GM23338 (cell line): ENCODE data around the gene EIF4E. TPM values are rescaled to one million over a fixed set of nuclear protein-coding genes. Genes with fewer than 3 reads are reported as not detected.

ENCODE experiments used
- ATAC-seq: fragments of 200-7000 bp; cut with Tn5 transposase; 3 replicates; pipeline ENCODE4 v1.9.1; 2020
- DNase-seq: peaks from one replicate; pipeline ENCODE4 v3.0.0-alpha.2; 2015; ENCODE audit warnings: low spot score
- H2AFZ ChIP-seq: fragments of 200-600 bp; sonication (generic); 2 replicates; pipeline ENCODE4 v1.8.0; 2016; ENCODE audit warnings: antibody characterized with exemption, mild to moderate bottlenecking, moderate library complexity
- H3F3A ChIP-seq: fragments of 200-600 bp; sonication (generic); replicated peaks from 2 replicates; pipeline ENCODE4 v1.8.0; 2017; ENCODE audit warnings: antibody characterized with exemption, mixed run types, low read depth
- H3K27ac ChIP-seq: fragments of 200-600 bp; sonication (generic); 2 replicates; pipeline ENCODE4 v1.6.1; 2016; ENCODE audit warnings: low read depth
- H3K27me3 ChIP-seq: fragments of 200-600 bp; sonication (generic); 2 replicates; pipeline ENCODE4 v1.8.0; 2016; ENCODE audit warnings: mild to moderate bottlenecking, mixed run types, moderate library complexity; ENCODE audit not compliant: insufficient read depth
- H3K36me3 ChIP-seq: fragments of 200-600 bp; sonication (generic); 2 replicates; pipeline ENCODE4 v1.8.0; 2016; ENCODE audit warnings: mild to moderate bottlenecking; ENCODE audit not compliant: insufficient read depth
- H3K4me1 ChIP-seq: fragments of 200-600 bp; sonication (generic); 2 replicates; pipeline ENCODE4 v1.8.0; 2016; ENCODE audit warnings: mild to moderate bottlenecking, moderate library complexity; ENCODE audit not compliant: insufficient read depth
- H3K4me2 ChIP-seq: fragments of 200-600 bp; sonication (generic); 2 replicates; pipeline ENCODE4 v1.7.1; 2017; ENCODE audit warnings: mixed run types
- H3K4me3 ChIP-seq: fragments of 200-600 bp; sonication (generic); 2 replicates; pipeline ENCODE4 v1.6.1; 2016; ENCODE audit warnings: mixed run types
- H3K79me2 ChIP-seq: fragments of 200-600 bp; sonication (generic); replicated peaks from 2 replicates; pipeline ENCODE4 v1.8.0; 2017; ENCODE audit warnings: mild to moderate bottlenecking; ENCODE audit not compliant: insufficient read depth
- H3K9me2 ChIP-seq: fragments of 200-600 bp; sonication (generic); 2 replicates; pipeline ENCODE4 v1.8.0; 2017; ENCODE audit not compliant: insufficient read depth
- H4K20me1 ChIP-seq: fragments of 200-600 bp; sonication (generic); replicated peaks from 2 replicates; pipeline ENCODE4 v1.8.0; 2017; ENCODE audit warnings: mild to moderate bottlenecking; ENCODE audit not compliant: insufficient read depth
- H3K27ac Mint-ChIP-seq: 2 replicates; pipeline ENCODE4 v1.8.0; 2020; ENCODE audit warnings: inconsistent platforms, mild to moderate bottlenecking, moderate library complexity, mixed read lengths
- H3K27me3 Mint-ChIP-seq: 3 replicates; pipeline ENCODE4 v1.8.0; 2022; ENCODE audit warnings: low read depth, mild to moderate bottlenecking, moderate library complexity, mixed read lengths, inconsistent platforms; ENCODE audit not compliant: insufficient read depth, poor library complexity
- H3K36me3 Mint-ChIP-seq: 3 replicates; pipeline ENCODE4 v1.8.0; 2021; ENCODE audit warnings: low read depth, mild to moderate bottlenecking, inconsistent platforms, moderate library complexity, mixed read lengths
- H3K4me1 Mint-ChIP-seq: 3 replicates; pipeline ENCODE4 v1.8.0; 2020; ENCODE audit warnings: mild to moderate bottlenecking, inconsistent platforms, mixed read lengths
- H3K4me3 Mint-ChIP-seq: 3 replicates; pipeline ENCODE4 v1.8.0; 2021; ENCODE audit warnings: moderate library complexity, mild to moderate bottlenecking, inconsistent platforms, mixed read lengths
- H3K9me3 Mint-ChIP-seq: 3 replicates; pipeline ENCODE4 v1.8.0; 2020; ENCODE audit warnings: moderate library complexity, mild to moderate bottlenecking, inconsistent platforms, mixed read lengths
- CREB1 ChIP-seq: fragments of 250-450 bp; sonication (Bioruptor Pico); IDR thresholded peaks from 2 replicates; pipeline ENCODE4 v1.5.0; 2020; ENCODE audit warnings: low read depth, mild to moderate bottlenecking, moderate library complexity
- EZH2 ChIP-seq: fragments of 200-600 bp; sonication (generic); IDR thresholded peaks from one replicate; pipeline ENCODE4 v1.8.0; 2017; ENCODE audit warnings: antibody characterized with exemption, mild to moderate bottlenecking, low read depth; ENCODE audit not compliant: unreplicated experiment
- EZH2phosphoT487 ChIP-seq: fragments of 200-600 bp; sonication (generic); IDR thresholded peaks from one replicate; pipeline ENCODE4 v1.8.1; 2018; ENCODE audit warnings: antibody characterized with exemption; ENCODE audit not compliant: unreplicated experiment
- STAT1 ChIP-seq: IDR thresholded peaks from one replicate; pipeline ENCODE4 v1.6.1; 2016; ENCODE audit warnings: antibody characterized with exemption; ENCODE audit not compliant: unreplicated experiment
- ZNF114 ChIP-seq: fragments of 250-450 bp; sonication (Bioruptor Pico); IDR thresholded peaks from 2 replicates; pipeline ENCODE4 v1.5.0; 2020; ENCODE audit warnings: mild to moderate bottlenecking, moderate library complexity
- ZNF331 ChIP-seq: fragments of 250-450 bp; sonication (Bioruptor Pico); IDR thresholded peaks from 2 replicates; pipeline ENCODE4 v1.5.0; 2020; ENCODE audit warnings: low read depth, mild to moderate bottlenecking, moderate library complexity
- polyA plus RNA-seq: library from polyadenylated mRNA; unstranded; fragments of >200 nt; fragmentation: Nextera tagmentation; extraction: Ambion mirVana; gene quantifications from 2 replicates; pipeline ENCODE4 v1.2.1, GENCODE V29; 2016
- total RNA-seq: library from RNA; depleted of rRNA; stranded (reverse); fragments of >200 nt; shearing (Covaris generic); gene quantifications from 2 replicates; pipeline ENCODE4 v1.2.3, GENCODE V29; 2014
- TF ChIP-seq, protein P1 (sequence below): fragments of 250-450 bp; sonication (Bioruptor Pico); IDR thresholded peaks from 2 replicates; pipeline ENCODE4 v1.5.0; 2020; ENCODE audit warnings: mild to moderate bottlenecking, moderate library complexity
- TF ChIP-seq, protein P2 (sequence below), 2 experiments: fragments of 200-600 bp in 1 of 2; sonication (generic) in 1 of 2; conservative IDR thresholded peaks; 2 replicates each; pipeline versions ENCODE4 v1.5.1 to v1.6.1; 2016 to 2017; ENCODE audit warnings: antibody characterized with exemption in 2 of 2, low read depth in 2 of 2, mild to moderate bottlenecking in 2 of 2, moderate library complexity in 1 of 2

The EIF4E gene
- total and polyA plus RNA-seq, 2 experiments from 2014 or later: 113 to 351 TPM

DNA sequence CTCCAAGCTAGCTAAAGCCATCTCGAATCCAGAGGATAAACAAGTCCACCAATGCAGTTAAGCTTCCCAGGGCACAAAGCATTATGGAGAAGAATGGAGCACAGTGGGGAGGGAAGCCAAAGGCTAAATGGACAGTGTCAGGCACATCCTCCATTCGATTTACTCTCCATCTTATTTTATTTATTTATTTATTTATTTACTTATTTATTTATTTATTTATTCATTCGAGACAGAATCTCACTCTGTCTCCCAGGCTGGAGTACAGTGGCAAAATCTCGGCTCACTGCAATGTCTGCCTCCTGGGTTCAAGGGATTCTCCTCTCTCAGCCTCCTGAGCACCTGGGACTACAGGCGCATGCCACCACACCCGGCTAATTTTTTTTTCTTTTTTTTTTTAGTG is 26.3 kb upstream of the EIF4E start (continued):
- TF ChIP-seq, protein P1, sequence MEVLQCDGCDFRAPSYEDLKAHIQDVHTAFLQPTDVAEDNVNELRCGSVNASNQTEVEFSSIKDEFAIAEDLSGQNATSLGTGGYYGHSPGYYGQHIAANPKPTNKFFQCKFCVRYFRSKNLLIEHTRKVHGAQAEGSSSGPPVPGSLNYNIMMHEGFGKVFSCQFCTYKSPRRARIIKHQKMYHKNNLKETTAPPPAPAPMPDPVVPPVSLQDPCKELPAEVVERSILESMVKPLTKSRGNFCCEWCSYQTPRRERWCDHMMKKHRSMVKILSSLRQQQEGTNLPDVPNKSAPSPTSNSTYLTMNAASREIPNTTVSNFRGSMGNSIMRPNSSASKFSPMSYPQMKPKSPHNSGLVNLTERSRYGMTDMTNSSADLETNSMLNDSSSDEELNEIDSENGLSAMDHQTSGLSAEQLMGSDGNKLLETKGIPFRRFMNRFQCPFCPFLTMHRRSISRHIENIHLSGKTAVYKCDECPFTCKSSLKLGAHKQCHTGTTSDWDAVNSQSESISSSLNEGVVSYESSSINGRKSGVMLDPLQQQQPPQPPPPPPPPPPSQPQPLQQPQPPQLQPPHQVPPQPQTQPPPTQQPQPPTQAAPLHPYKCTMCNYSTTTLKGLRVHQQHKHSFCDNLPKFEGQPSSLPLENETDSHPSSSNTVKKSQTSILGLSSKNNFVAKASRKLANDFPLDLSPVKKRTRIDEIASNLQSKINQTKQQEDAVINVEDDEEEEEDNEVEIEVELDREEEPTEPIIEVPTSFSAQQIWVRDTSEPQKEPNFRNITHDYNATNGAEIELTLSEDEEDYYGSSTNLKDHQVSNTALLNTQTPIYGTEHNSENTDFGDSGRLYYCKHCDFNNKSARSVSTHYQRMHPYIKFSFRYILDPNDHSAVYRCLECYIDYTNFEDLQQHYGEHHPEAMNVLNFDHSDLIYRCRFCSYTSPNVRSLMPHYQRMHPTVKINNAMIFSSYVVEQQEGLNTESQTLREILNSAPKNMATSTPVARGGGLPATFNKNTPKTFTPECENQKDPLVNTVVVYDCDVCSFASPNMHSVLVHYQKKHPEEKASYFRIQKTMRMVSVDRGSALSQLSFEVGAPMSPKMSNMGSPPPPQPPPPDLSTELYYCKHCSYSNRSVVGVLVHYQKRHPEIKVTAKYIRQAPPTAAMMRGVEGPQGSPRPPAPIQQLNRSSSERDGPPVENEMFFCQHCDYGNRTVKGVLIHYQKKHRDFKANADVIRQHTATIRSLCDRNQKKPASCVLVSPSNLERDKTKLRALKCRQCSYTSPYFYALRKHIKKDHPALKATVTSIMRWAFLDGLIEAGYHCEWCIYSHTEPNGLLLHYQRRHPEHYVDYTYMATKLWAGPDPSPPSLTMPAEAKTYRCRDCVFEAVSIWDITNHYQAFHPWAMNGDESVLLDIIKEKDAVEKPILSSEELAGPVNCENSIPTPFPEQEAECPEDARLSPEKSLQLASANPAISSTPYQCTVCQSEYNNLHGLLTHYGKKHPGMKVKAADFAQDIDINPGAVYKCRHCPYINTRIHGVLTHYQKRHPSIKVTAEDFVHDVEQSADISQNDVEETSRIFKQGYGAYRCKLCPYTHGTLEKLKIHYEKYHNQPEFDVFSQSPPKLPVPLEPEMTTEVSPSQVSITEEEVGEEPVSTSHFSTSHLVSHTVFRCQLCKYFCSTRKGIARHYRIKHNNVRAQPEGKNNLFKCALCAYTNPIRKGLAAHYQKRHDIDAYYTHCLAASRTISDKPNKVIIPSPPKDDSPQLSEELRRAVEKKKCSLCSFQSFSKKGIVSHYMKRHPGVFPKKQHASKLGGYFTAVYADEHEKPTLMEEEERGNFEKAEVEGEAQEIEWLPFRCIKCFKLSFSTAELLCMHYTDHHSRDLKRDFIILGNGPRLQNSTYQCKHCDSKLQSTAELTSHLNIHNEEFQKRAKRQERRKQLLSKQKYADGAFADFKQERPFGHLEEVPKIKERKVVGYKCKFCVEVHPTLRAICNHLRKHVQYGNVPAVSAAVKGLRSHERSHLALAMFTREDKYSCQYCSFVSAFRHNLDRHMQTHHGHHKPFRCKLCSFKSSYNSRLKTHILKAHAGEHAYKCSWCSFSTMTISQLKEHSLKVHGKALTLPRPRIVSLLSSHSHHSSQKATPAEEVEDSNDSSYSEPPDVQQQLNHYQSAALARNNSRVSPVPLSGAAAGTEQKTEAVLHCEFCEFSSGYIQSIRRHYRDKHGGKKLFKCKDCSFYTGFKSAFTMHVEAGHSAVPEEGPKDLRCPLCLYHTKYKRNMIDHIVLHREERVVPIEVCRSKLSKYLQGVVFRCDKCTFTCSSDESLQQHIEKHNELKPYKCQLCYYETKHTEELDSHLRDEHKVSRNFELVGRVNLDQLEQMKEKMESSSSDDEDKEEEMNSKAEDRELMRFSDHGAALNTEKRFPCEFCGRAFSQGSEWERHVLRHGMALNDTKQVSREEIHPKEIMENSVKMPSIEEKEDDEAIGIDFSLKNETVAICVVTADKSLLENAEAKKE (CRISPR knock-in tag): no peak
- TF ChIP-seq EZH2phosphoT487 (no peak), STAT1 (no peak), EZH2 (no peak), CREB1 (CRISPR knock-in tag) (no peak), ZNF114 (no peak)

DNA sequence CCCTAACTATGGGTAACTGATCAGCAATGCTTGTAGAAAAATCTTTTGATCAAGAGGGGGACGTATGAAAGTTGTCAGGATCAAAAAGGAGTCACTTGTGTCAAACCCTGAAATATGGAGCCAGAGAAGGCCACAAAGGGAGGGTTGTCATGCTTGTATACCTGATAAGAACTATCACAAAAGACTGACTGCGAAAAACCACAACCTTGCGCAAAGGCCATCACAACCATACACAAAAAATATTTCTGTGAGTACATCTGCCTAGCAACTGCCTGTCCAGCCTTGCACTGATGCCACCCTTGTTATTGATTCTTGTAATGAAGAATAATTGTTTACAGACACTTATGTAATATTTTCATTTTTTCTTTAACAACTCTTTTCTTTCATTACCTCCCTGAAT is 22.8 kb upstream of the EIF4E start:
- Mint-ChIP-seq H3K4me1 (no peaks in the 10 kb centered on the region), H3K4me3 (no peak overlapping the region), H3K27me3 (peaks cover 2% of the 10 kb centered on the region), H3K36me3 (no peaks in the 10 kb centered on the region), H3K27ac (no peak overlapping the region), H3K9me3 (peaks cover 3% of the 10 kb centered on the region; the same call in 1 of the 3 replicates)
- H3K4me1 ChIP-seq: no peaks in the 10 kb centered on the region
- no peak for ATAC-seq
- H3K4me2 ChIP-seq: no peak overlapping the region
- no peaks in the 10 kb centered on the region for H3K27me3 ChIP-seq
- H3F3A ChIP-seq: no peaks in the 10 kb centered on the region
- H3K79me2 ChIP-seq: no peaks in the 10 kb centered on the region
- no peak overlapping the region for H3K4me3 ChIP-seq
- H3K36me3 ChIP-seq: no peaks in the 10 kb centered on the region
- no peaks in the 10 kb centered on the region for H4K20me1 ChIP-seq
- 0 out of 2 replicates have a peak overlapping the region, but pooled peaks have one; percentile 18 for H2AFZ ChIP-seq
- H3K27ac ChIP-seq: no peak overlapping the region
- DNase-seq: no peak
- H3K9me2 ChIP-seq: no peaks in the 10 kb centered on the region
- TF ChIP-seq CREB1 (CRISPR knock-in tag): no peak
- TF ChIP-seq, protein P1 (CRISPR knock-in tag): no peak
- no peak for TF ChIP-seq EZH2
- no peak for TF ChIP-seq STAT1
- TF ChIP-seq ZNF331: no peak
- TF ChIP-seq, protein P2, sequence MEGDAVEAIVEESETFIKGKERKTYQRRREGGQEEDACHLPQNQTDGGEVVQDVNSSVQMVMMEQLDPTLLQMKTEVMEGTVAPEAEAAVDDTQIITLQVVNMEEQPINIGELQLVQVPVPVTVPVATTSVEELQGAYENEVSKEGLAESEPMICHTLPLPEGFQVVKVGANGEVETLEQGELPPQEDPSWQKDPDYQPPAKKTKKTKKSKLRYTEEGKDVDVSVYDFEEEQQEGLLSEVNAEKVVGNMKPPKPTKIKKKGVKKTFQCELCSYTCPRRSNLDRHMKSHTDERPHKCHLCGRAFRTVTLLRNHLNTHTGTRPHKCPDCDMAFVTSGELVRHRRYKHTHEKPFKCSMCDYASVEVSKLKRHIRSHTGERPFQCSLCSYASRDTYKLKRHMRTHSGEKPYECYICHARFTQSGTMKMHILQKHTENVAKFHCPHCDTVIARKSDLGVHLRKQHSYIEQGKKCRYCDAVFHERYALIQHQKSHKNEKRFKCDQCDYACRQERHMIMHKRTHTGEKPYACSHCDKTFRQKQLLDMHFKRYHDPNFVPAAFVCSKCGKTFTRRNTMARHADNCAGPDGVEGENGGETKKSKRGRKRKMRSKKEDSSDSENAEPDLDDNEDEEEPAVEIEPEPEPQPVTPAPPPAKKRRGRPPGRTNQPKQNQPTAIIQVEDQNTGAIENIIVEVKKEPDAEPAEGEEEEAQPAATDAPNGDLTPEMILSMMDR (conservative IDR thresholded peaks at IDR 0.05; ENCODE audit: low read depth in 2 of 2): no peak
- TF ChIP-seq ZNF114: no peak
